CD4-positive, alpha-beta T cell treated with Interferon alpha-2 for 1 hour (primary cell): ENCODE measurements around the gene CXCR2.
"Not testable (repeated sequence)": the region's sequence is repeated elsewhere in the genome, so short reads cannot be mapped to it uniquely, and the experiment has no call there.

Source experiments
- DNase-seq, 2 donors: peaks; one replicate each; pipeline ENCODE4 v3.0.0-alpha.2; 2020 to 2022

The CXCR2 gene

GRCh38 chr2:218125626-218126080 lies at the start of gene CXCR2:
TSS of gene CXCR2 (plus strand) at chr2:218126028. CDS start at chr2:218134802, 8,774 bp downstream.
- DNase-seq, result no peak

GRCh38 chr2:218077464-218078216 lies 48.2 kb upstream of the CXCR2 start:
- DNase-seq, result no peak

GRCh38 chr2:218079943-218080913 lies 45.6 kb upstream of the CXCR2 start:
- no peak for DNase-seq

GRCh38 chr2:218081063-218081462 lies 44.8 kb upstream of the CXCR2 start:
- no peak for DNase-seq

- no peak for DNase-seq
Measured at GRCh38 chr2:218081695-218082094, 44.1 kb upstream of the CXCR2 start.

GRCh38 chr2:218082586-218083351 lies 43.1 kb upstream of the CXCR2 start:
- DNase-seq, result no peak

GRCh38 chr2:218083352-218083676 lies 42.5 kb upstream of the CXCR2 start:
- DNase-seq, result no peak

- no peak for DNase-seq
Measured at GRCh38 chr2:218086478-218086877, 39.4 kb upstream of the CXCR2 start.

GRCh38 chr2:218089259-218089658 lies 36.6 kb upstream of the CXCR2 start:
- no peak for DNase-seq

- no peak for DNase-seq
Measured at GRCh38 chr2:218091746-218092145, 34.1 kb upstream of the CXCR2 start.

GRCh38 chr2:218093879-218094278 lies 31.9 kb upstream of the CXCR2 start:
- DNase-seq, result no peak

GRCh38 chr2:218095853-218096252 lies 30.0 kb upstream of the CXCR2 start:
- no peak for DNase-seq

- no peak for DNase-seq
Measured at GRCh38 chr2:218097975-218098374, 27.9 kb upstream of the CXCR2 start.

- not testable (repeated sequence) for DNase-seq
Measured at GRCh38 chr2:218108834-218109233, 17.0 kb upstream of the CXCR2 start.

- not testable (repeated sequence) for DNase-seq
Measured at GRCh38 chr2:218121789-218122188, 4.0 kb upstream of the CXCR2 start.

- DNase-seq, result not testable (repeated sequence)
Measured at GRCh38 chr2:218122286-218122685, 3.5 kb upstream of the CXCR2 start.

- DNase-seq, result no peak
Measured at GRCh38 chr2:218123986-218124385, 1.8 kb upstream of the CXCR2 start.

GRCh38 chr2:218125095-218125494 lies 733 bp upstream of the CXCR2 start:
- no peak for DNase-seq

- no peak for DNase-seq
Measured at GRCh38 chr2:218127929-218128455, 2.2 kb downstream of the CXCR2 start.

GRCh38 chr2:218128781-218129457 lies 3.1 kb downstream of the CXCR2 start:
- peak; percentile 4 to 13 for DNase-seq

GRCh38 chr2:218129458-218130135 lies 3.8 kb downstream of the CXCR2 start:
- DNase-seq, result no peak

- peak in 1 of 2 donors; percentile 16 for DNase-seq
Measured at GRCh38 chr2:218130377-218130776, 4.5 kb downstream of the CXCR2 start.
